LNCaP clone FGC (cell line): Measurements from ENCODE around the gene AP1G2.

Experiments
- DNase-seq: peaks from one replicate; pipeline ENCODE4 v3.0.0-alpha.2; 2011; ENCODE audit warnings: low read depth
- H3K4me3 ChIP-seq: 2 replicates; pipeline ENCODE4 v1.5.1; 2011; ENCODE audit warnings: mild to moderate bottlenecking, low read depth, low read length, control low read depth
- TF ChIP-seq, protein P1 (sequence below): IDR thresholded peaks from 2 replicates; pipeline ENCODE4 v1.5.1; 2012; ENCODE audit warnings: mild to moderate bottlenecking; ENCODE audit not compliant: control insufficient read depth, insufficient read depth; ENCODE audit errors: extremely low read depth

The AP1G2 gene

GRCh38 chr14:23517650-23518326 lies 49.8 kb downstream of the AP1G2 start:
- no peak overlapping the region for H3K4me3 ChIP-seq
- TF ChIP-seq, protein P1, sequence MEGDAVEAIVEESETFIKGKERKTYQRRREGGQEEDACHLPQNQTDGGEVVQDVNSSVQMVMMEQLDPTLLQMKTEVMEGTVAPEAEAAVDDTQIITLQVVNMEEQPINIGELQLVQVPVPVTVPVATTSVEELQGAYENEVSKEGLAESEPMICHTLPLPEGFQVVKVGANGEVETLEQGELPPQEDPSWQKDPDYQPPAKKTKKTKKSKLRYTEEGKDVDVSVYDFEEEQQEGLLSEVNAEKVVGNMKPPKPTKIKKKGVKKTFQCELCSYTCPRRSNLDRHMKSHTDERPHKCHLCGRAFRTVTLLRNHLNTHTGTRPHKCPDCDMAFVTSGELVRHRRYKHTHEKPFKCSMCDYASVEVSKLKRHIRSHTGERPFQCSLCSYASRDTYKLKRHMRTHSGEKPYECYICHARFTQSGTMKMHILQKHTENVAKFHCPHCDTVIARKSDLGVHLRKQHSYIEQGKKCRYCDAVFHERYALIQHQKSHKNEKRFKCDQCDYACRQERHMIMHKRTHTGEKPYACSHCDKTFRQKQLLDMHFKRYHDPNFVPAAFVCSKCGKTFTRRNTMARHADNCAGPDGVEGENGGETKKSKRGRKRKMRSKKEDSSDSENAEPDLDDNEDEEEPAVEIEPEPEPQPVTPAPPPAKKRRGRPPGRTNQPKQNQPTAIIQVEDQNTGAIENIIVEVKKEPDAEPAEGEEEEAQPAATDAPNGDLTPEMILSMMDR: no peak
- DNase-seq: no peak

DNA sequence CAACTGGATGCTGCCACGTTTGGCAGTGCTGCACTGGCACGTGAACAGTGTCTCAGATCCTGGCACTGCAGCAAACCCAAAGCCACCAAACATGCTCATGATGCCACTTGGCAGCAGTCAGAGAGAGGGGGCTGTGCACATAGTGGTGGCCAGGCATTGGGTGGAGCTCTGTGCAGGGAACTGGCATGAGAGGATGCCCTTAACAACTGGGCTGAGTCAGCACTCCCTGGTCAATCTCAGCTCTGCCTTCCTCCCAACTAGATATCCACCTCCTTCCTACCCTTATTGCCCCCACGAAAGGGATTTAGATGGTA lies 53.0 kb downstream of the AP1G2 start:
- peak; percentile 11 for DNase-seq
- TF ChIP-seq, protein P1: no peak
- no peak overlapping the region for H3K4me3 ChIP-seq

- TF ChIP-seq, protein P1: no peak
- H3K4me3 ChIP-seq: no peak overlapping the region
- DNase-seq: no peak
Observed at GRCh38 chr14:23513818-23514643, 53.6 kb downstream of the AP1G2 start.

- DNase-seq: no peak
- H3K4me3 ChIP-seq: no peak overlapping the region
- TF ChIP-seq, protein P1: no peak
Observed at GRCh38 chr14:23513005-23513817, 54.4 kb downstream of the AP1G2 start.

DNA sequence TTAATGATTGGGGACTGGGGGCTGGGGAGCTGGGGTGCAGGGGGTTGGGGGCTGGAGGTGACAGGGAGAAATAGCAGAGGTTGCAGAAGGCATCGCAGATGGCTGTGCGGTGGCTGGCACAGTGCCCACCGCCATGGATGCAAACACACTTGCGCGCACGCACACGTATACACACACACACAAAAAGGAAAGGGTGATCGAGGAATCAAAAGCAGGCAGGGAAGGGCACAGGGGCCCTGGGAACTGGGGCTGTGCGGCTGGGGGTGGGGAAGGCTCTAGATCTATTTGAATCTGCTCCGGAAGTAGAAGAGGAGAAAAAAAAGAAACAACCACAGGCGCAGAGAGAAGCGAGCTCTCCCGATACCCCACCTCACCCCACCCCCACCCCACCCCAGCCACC lies 55.4 kb downstream of the AP1G2 start:
- TF ChIP-seq, protein P1: no peak
- H3K4me3 ChIP-seq: no peak overlapping the region
- DNase-seq: no peak
